Hepatic stellate cell (primary cell): ENCODE measurements around the gene DIS3L.
"Not testable (repeated sequence)": the region's sequence is repeated elsewhere in the genome, so short reads cannot be mapped to it uniquely, and the experiment has no call there.

ENCODE experiments used
- DNase-seq: peaks from one replicate; pipeline ENCODE4 v3.0.0; 2011; ENCODE audit warnings: low spot score

DIS3L gene

DNA sequence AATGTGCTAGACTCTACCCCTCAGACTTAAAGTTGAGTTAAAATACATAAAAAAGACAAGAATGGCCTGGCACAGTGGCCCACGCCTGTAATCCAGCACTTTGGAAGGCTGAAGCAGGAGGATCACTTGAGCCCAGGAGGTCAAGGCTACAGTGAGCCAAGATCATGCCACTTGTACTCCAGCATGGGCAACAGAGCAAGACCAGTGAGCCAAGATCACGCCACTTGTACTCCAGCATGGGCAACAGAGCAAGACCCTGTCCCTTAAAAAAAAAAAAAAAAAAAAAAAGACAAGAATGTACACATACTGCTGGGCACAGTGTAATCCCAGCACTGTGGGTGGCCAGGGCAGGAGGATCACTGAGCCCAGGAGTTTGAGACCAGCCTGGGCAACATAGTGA, 17.4 kb downstream of the DIS3L start:
- DNase-seq, result no peak

DNA sequence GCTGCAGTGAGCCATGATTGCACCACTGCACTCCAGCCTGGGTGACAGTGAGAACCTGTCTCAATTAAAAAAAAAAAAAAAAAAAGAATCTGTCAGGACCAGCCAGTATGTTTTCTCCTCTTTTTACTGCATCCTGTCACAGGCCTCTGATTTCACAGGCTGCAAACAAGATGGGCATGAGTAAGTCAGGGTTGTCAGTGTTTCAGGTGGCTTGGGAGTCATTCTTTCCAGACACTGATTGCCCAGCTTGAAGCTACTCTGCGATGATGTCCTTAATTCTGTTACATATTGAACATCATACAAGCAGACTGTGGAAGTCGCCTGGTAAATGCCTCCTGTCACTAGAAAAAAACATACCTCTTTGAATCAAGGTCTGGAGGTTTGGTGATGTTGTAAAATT, 18.8 kb downstream of the DIS3L start:
- no peak for DNase-seq

DNA sequence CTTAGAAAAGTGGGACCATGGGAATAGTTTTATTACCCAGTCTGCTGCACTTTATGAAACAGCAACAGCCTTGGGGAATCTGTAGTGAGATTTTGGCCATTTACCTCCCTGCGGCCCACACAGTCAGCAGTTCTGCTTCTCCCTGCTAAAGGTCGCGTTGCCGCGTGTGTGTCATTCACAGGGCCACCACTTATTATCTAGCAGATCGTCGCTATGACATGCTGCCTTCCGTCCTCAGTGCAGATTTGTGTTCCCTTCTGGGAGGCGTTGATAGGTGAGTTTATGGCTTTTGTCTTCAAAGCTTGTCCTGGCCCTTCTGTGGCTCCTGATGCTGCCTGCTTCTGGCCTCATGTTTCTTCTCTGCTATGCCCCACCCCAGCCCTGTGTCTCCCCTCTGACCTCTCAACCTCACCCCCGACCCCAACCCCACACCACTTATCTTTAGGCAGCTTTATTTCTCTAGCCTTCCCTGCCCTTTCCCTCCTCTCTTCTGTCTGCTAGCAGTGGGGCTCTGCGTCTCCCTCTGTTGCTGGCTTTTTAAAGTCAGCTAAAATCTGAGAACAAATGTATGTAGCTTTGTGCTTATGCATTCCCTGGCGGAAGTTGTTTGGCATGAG, 30.1 kb downstream of the DIS3L start:
- DNase-seq, result no peak

DNA sequence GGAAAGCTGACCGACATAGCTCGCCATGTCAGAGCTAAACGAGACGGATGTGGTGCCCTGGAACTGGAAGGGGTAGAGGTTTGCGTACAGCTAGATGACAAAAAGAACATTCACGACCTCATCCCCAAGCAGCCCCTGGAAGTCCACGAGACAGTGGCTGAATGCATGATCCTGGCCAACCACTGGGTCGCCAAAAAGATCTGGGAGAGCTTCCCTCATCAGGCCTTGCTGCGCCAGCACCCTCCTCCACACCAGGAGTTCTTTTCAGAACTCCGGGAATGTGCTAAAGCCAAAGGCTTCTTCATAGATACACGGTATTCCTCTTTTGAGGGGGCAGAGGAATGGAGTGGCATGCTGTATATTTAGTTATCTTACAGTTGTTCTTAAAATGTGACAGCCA, 32.7 kb downstream of the DIS3L start:
- no peak for DNase-seq

DNA sequence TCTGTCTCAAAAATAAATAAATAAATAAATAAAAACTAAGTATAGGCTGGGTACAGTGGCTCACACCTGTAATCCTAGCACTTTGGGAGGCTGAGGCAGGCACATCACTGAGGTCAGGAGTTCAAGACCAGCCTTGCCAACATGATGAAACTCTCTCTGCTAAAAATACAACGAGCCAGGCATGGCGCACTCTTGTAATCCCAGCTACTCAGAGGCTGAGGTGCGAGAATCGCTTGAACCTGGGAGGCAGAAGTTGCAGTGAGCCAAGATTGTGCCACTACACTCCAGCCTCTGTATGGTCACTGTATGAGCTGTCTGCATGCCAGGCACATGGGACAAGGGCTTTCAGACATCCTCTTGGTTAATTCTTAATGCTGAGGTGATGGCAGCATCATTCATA, 34.4 kb downstream of the DIS3L start:
- no peak for DNase-seq

DNA sequence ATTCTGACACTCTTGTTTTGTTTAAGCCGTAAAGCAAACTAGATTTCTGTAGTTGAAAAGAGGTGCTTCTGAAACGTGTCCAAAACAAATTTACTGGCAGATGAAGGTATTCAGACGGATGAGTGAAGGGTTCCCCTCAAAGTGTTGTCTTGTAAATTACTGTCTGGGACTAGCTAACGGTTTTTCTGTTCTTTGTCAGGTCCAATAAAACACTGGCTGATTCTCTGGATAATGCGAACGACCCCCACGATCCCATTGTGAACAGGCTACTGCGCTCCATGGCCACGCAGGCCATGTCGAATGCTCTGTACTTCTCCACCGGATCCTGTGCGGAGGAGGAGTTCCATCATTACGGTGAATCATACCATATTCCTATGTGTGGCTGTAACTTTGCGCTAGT, 35.4 kb downstream of the DIS3L start:
- no peak for DNase-seq

DNA sequence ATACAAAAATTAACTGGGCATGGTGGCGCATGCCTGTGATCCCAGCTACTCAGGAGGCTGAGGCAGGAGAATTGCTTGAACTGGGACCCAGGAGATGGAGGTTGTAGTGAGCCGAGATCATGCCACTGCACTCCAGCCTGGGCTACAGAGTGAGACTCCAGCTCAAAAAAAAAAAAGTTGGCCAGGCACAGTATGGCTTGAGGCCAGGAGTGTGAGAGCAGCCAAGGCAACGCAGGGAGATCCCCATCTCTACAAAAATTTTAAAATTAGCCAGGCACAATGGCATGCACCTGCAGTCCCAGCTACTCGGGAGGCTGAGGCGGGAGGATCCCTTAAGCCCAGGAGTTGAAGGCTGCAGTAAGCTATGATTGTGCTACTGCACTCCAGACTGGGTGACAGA, 55.2 kb downstream of the DIS3L start:
- DNase-seq, result not testable (repeated sequence)

DNA sequence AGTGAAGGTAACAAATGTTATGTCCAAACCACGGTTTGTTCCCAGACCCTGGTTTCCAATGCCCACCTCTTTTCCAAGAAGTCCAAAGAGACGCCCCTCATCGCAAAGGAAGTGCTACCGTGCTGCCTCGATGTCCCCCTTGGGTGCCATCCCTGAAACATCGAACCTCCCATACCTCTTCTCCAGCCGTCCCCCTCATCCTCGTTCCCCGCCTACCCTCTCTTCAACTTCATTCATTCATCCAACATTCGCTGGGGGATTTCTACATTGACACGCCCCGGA, 62.6 kb downstream of the DIS3L start:
- DNase-seq, result no peak

DNA sequence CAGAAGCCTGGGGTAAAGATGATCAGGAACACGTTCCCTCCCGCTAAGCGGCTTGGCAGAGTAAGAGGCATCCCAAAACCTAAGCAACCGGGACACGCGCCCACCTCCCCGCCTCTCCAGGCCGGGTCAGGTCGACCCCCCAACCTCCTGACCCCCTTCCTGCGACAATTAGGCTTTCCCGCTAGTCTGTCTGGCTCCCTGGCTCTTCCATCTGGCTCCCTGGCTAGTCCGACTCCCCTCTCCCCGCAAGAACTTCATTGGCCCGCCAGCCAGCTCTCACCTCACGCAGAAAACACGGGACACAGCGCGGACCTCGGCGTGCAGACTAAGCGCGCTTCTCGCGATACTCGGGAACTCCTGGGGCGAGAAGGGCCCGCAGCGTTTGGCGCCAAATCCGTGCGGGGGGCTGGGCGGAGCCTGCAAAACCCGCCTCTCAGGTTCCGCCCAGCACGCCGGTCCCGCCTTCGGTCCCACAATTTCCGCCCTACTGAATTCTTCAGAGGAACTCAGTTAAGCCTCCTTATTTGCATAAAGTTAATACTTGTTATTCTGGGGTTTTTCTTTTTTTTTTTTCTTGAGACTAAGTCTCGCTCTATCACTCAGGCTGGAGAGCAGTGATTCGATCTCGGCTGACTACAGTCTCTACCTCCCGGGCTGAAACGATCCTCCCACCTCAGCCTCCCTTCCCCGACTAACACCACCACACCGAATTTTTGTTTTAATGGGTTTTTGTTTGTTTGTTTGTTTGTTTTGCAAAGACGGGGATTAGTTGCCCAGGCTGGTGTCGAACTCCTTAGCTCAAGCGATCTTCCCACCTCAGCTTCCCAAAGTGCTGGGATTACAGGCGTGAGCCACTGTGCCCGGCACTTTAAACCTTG, 63.2 kb downstream of the DIS3L start, which contains the start of gene TIPIN:
Gene TIPIN (minus strand): TSS at position 327 of the 878 bp plus-strand sequence. CDS start 3,738 bp downstream, outside the sequence.
- DNase-seq, result peak; percentile 94

DNA sequence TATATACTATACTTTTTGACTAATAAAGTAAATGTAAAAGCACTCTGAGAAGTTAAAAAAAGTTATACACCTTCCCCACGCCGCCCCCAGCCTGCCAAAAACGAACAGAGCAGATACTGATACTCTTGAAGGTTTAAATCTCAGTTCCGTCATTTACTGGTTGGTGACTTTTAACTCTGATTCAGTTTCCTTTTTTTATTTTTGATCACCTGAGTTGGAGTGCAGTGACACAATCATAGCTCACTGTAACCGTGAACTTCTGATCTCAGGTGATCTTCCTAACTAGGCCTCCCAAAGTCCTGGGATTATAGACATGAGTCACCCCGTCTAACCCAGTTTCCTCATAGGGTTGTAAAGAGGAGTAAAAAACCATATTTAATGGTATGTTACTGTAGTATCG, 66.4 kb downstream of the DIS3L start:
- DNase-seq, result no peak

DNA sequence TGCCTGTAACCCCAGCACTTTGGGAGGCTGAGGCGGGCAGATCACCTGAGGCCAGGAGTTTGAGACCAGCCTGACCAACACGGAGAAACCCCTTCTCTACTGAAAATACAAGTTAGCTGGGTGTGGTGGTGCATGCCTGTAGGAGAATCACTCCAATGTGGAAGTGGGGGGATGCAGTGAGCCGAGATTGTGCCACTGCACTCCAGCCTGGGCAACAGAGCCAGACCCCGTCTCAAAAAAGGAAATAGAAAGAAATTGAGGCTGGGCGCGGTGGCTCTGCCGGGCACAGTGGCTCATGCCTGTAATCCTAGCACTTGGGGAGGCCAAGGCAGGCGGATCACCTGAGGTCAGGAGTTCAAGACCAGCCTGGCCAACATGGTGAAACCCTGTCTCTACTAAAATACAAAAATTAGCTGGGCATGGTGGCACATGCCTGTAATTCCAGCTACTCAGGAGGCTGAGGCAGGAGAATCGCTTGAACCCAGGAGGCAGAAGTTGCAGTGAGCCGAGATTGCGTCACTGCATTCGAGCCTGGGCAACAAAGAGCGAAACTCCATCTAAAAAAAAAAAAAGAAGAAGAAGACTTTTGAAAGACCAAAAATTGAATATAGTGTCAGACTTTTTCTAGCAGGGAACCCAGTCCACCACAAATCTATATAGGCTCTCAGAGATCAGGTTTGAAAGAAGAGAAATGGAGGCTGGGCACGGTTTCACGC, 68.5 kb downstream of the DIS3L start:
- DNase-seq, result not testable (repeated sequence)

DNA sequence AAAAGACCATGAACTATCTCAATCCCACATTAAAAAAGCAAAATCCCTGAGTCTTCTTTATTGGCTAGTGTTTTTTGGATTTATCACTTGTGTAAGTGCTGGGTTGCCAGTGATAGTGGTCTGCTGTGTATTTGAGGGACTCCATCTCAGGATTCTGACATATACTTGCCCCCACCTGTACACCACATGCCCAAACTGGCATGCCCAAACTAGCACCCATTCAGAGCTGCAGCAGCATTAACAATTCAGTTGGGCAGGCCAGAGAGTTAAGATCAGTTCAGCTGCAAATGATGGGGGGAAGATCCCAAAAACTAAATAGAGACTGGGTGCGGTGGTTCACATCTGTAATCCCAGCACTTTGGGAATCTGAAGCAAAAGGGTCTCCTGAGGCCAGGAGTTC, 69.4 kb downstream of the DIS3L start:
- no peak for DNase-seq

DNA sequence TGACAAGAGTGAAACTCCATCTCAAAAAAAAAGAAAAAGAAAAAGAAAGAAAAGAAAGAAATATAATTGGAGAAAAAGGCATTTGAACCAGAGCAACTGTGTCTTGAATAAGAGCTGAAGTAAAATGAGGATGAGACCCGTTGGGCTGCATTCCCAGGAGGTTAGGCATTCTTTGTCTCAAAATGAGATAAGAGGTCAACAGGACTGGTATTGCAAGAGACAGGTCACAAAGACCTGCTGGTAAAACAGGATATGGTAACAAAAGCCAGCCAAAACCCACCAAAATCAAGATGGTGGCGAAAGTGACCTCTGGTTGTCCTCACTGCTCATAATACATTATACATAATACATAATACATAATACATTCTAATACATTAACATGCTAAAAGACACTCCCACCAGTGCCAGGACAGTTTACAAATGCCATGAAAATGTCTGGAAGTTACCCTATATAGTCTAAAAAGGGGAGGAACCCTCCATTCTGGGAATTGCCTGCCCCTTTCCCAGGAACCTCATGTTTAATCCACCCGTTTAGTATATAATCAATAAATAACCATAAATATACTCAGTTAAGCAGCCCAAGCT, 71.7 kb downstream of the DIS3L start:
- no peak for DNase-seq

DNA sequence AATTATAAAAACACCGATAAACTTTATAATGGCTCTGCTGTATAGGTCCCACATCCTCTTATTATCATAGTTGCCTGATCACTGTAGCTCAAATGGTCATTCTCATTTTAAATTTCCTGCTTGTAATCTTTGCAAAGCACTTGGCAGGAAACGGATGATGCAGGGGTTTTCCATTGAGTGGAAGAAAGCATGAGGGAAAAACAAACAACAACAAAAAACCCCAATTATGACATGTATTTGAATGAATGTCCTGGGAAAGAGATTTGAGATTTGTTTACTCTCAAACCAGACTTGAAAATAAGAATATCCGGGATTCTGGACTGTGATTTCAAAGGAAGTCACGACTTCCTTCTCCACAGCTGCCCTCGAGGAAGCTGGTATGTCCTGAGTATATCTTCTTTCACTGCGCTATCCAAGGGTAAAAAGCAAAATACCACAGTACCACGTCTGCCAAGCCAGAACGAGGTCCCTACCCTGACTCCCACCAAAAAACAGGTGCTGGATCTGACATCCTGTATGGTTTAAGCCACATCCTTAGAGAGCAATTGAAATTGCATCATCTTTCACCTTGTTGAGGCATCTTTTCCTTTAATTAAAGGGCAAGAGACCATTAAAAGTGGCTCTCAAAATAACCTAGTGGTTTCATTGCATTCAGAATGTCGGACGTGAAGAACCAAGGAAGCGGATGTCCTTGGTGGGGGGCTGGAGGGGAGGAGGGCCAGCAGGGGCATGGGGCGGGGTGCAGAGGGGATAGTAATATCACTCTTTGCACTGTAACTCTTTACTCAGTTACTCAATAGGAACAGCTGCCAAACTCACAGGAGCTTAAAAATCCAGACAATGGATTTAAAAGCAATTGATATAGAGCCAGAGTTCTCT, 76.6 kb downstream of the DIS3L start:
- peak; percentile 32 for DNase-seq

DNA sequence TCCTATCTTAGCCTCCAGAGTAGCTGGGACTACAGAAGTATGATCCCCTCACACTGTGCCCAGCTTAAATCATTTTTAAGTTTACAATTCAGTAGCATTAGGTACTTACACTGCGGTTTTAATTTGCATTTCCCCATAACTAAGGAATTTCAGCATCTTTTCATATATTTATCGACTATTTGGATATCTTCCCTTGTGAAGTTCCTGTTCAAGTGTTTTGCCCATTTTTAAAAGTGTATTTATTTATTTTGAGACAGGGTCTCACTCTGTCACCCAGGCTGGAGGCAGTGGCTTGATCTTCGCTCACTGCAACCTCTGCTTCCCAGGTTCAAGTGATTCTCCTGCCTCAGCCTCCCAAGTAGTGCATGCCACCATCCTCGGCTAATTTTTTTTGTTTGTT, 80.8 kb downstream of the DIS3L start:
- no peak for DNase-seq

DNA sequence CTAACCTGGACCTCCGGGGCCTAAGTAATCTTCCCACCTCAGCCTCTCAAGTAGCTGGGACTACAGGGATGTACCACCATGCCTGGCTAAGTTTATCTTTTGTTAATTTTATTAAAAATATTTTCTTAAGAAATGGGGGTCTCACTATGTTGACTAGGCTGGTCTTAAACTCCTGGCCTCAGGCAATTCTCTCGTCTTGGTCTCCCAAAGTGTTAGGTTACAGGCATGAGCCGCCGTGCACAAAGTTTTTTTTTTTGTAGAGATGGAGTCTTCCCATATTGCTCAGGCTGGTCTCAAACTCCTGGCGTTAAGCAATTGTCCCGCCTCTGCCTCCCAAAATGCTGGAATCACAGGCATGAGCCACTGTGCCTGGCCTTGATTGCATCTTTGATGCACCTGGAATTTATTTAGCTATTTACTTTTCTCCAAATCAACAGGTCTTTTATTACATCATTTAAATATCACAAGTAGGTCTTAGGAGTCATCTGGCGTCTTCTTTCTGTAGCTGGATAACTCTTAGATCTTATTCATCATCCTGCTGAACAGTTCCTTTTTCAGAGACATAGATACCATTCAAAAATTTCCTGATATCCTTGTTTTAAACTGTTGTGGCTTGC, 85.6 kb downstream of the DIS3L start:
- DNase-seq, result no peak

DNA sequence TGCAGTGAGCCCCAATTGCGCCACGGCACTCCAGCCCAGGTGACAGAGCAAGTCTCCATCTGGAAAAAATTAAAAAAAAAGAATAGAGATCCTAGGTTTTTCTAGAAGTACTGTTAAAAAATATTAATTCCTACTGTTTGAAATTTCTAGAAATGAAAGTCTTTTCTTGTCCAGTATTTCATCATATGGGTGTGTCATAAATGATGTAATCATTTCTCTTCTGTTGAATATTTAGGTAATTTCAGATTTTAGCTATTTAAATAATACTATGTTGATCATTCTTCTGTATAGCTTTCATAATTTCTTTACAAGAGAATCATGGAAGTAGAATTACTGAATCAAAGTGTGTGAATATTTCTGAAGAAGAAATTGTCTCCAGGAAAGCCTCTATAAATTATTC, 88.0 kb downstream of the DIS3L start:
- not testable (repeated sequence) for DNase-seq
